HG02943 (cell line): Measurements from ENCODE around the gene AIFM3.
"Not testable (repeated sequence)": the region's sequence is repeated elsewhere in the genome, so short reads cannot be mapped to it uniquely, and the experiment has no call there.

ENCODE experiments used
- ATAC-seq: cut with Tn5 transposase; IDR thresholded peaks from one replicate; pipeline ENCODE4 v1.9.1; 2021; ENCODE audit warnings: mild to moderate bottlenecking, low read depth, moderate library complexity; ENCODE audit not compliant: unreplicated experiment

The AIFM3 gene

GRCh38 chr22:20940186-20940651 is 26.8 kb upstream of the AIFM3 start:
- ATAC-seq: no peak

- ATAC-seq: no peak
Observed at GRCh38 chr22:20940904-20941385, 26.1 kb upstream of the AIFM3 start.

GRCh38 chr22:20942203-20942902 is 24.7 kb upstream of the AIFM3 start:
- not testable (repeated sequence) for ATAC-seq

- no peak for ATAC-seq
Observed at GRCh38 chr22:20943104-20943933, 23.7 kb upstream of the AIFM3 start.

GRCh38 chr22:20944042-20944441 is 23.0 kb upstream of the AIFM3 start:
- ATAC-seq: no peak

GRCh38 chr22:20945578-20945934 is 21.5 kb upstream of the AIFM3 start:
- no peak for ATAC-seq

GRCh38 chr22:20946080-20946986 is 20.7 kb upstream of the AIFM3 start:
- ATAC-seq: no peak

- ATAC-seq: no peak
Observed at GRCh38 chr22:20946991-20947390, 20.1 kb upstream of the AIFM3 start.

GRCh38 chr22:20948450-20948849 is 18.6 kb upstream of the AIFM3 start:
- no peak for ATAC-seq

GRCh38 chr22:20948989-20949388 is 18.1 kb upstream of the AIFM3 start:
- no peak for ATAC-seq

- no peak for ATAC-seq
Observed at GRCh38 chr22:20949698-20950183, 17.3 kb upstream of the AIFM3 start.

GRCh38 chr22:20951151-20951931 is 15.7 kb upstream of the AIFM3 start:
- ATAC-seq: no peak

GRCh38 chr22:20951932-20952380 is 15.1 kb upstream of the AIFM3 start:
- ATAC-seq: no peak

GRCh38 chr22:20952544-20953341 is 14.3 kb upstream of the AIFM3 start:
- no peak for ATAC-seq

- no peak for ATAC-seq
Observed at GRCh38 chr22:20953342-20953608, 13.8 kb upstream of the AIFM3 start.

- ATAC-seq: no peak
Observed at GRCh38 chr22:20953668-20954500, 13.2 kb upstream of the AIFM3 start.

GRCh38 chr22:20955548-20955947 is 11.5 kb upstream of the AIFM3 start:
- ATAC-seq: no peak
